Testis (tissue), 2 donors: ENCODE results near the gene PRKAR1B.

Source experiments
- CTCF ChIP-seq, 3 experiments: fragments of 450-650 bp in 2 of 3; fragments of 200-600 bp in 1 of 3; sonication (generic) in 1 of 3; IDR thresholded peaks; one replicate each; pipeline ENCODE4 v1.5.1; 2016 to 2019; ENCODE audit warnings: antibody characterized with exemption in 3 of 3, mild to moderate bottlenecking in 2 of 3, moderate library complexity in 1 of 3
- POLR2A ChIP-seq: fragments of 450-650 bp; IDR thresholded peaks from one replicate; pipeline ENCODE4 v1.6.1; 2017; ENCODE audit warnings: antibody characterized with exemption, mild to moderate bottlenecking, moderate library complexity

- TF ChIP-seq CTCF (IDR thresholded peaks at IDR 0.05) (no peak), POLR2A (no peak)
Observed at GRCh38 chr7:759569-759968, 32.5 kb upstream of the PRKAR1B start.
